HG03354 (cell line): ENCODE measurements around the gene ZNF700.
"Not testable (repeated sequence)": the region's sequence is repeated elsewhere in the genome, so short reads cannot be mapped to it uniquely, and the experiment has no call there.

ENCODE experiments used
- ATAC-seq: cut with Tn5 transposase; IDR thresholded peaks from one replicate; pipeline ENCODE4 v1.9.1; 2021; ENCODE audit warnings: mild to moderate bottlenecking; ENCODE audit not compliant: unreplicated experiment, poor library complexity, severe bottlenecking

The ZNF700 gene

DNA sequence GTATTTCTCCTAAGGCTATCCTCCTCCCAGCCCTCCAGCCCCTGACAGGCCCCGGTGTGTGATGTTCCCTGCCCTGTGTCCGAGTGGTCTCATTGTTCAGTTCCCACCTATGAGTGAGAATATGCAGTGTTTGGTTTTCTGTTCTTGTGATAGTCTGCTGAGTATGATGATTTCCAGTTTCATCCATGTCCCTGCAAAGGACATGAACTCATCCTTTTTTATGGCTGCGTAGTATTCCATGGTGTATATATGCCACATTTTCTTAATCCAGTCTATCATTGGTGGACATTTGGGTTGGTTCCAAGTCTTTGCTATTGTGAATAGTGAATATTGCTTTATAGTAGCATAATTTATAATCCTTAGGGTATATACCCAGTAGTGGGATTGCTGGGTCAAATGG lies 10.9 kb downstream of the ZNF700 start:
- ATAC-seq, result not testable (repeated sequence)

- ATAC-seq, result not testable (repeated sequence)
Observed at GRCh38 chr19:11938383-11938782, 13.5 kb downstream of the ZNF700 start.

- ATAC-seq, result not testable (repeated sequence)
Observed at GRCh38 chr19:11941361-11941887, 16.5 kb downstream of the ZNF700 start.

DNA sequence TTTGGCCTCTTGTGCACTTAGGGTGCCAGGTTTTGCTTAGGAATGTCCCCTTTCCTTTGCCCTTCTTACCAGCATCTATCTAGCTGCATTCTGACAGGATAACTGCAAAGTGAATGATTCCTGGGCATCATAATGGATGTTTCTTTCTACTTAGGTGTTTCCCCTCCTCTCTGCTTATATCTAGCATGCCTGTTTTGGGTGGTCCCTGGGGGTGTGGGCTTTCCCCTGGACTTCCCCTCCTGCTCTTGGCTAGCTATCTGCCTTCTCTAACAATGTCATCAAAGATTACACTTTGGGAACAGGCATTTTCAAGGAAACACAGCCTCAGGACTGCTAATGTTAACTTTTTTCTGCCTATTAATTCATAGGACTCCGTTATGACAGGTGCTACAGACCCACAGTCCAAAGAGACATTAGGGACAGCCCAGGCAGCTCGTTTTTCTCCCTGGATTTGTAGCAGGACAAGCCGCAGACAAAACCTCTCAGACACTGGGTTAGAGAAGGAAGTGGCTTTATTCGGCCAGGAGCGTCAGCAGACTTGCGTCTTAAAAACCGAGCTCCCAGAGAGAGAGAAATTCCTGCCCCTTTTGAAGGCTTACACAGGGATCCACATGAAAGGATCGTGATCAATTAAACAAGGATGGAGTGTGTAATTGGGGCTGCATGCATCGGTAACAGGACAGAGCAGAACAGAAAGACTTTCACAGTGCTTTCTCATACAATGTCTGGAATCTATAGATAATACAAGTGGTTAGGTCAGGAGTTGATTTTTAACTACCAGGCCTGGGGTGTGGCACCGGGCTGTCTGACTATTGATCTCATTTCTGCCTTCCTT lies 17.3 kb downstream of the ZNF700 start:
- ATAC-seq, result no peak

DNA sequence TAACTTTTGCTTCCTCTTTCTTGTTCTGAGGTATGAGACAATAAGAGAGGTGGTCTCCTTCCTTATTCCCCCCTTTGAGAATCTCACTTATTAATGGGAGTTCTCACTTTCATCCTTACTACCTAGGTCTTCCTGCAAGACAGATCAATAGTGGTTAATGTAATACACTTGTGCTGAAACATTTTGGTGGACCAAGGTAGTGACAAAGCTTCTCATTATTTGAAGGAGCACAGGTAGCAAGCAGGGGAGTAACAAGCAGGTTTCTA lies 17.9 kb downstream of the ZNF700 start:
- ATAC-seq, result no peak

- no peak for ATAC-seq
Observed at GRCh38 chr19:11944656-11945055, 19.7 kb downstream of the ZNF700 start.

DNA sequence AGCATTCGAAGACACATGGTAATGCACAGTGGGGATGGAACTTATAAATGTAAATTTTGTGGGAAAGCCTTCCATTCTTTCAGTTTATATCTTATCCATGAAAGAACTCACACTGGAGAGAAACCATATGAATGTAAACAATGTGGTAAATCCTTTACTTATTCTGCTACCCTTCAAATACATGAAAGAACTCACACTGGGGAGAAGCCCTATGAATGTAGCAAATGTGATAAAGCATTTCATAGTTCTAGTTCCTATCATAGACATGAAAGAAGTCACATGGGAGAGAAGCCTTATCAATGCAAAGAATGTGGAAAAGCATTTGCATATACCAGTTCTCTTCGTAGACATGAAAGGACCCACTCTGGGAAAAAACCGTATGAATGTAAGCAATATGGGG lies 23.7 kb downstream of the ZNF700 start:
- ATAC-seq, result no peak

GRCh38 chr19:11949201-11949600 lies 24.3 kb downstream of the ZNF700 start:
- ATAC-seq, result no peak

DNA sequence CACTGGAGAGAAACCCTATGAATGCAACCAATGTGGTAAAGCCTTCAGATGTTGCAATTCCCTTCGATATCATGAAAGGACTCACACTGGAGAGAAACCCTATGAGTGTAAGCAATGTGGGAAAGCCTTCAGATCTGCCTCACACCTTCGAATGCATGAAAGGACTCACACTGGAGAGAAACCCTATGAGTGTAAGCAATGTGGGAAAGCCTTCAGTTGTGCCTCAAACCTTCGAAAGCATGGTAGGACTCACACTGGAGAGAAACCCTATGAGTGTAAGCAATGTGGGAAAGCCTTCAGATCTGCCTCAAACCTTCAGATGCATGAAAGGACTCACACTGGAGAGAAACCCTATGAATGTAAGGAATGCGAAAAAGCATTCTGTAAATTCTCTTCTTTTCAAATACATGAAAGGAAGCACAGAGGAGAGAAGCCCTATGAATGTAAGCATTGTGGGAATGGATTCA lies 24.7 kb downstream of the ZNF700 start:
- not testable (repeated sequence) for ATAC-seq

DNA sequence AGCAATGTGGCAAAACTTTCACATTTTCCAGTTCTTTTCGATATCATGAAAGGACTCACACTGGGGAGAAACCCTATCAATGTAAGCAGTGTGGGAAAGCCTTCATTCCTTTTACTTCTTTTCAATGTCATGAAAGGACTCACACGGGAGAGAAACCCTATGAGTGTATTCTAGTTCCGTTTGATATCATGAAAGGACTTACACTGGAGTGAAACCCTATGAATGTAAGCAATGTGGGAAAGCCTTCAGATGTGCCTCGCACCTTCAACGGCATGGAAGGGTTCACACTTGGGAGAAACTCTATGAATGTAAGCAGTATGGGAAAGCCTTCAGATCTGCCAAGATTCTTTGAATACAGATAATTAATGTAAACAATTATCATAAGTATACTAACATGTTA lies 25.4 kb downstream of the ZNF700 start:
- no peak for ATAC-seq

- peak; percentile 38 for ATAC-seq
Observed at GRCh38 chr19:11963566-11964355, 38.9 kb downstream of the ZNF700 start.

GRCh38 chr19:11964496-11964857 lies 39.6 kb downstream of the ZNF700 start:
- ATAC-seq, result no peak

- peak; percentile 89 for ATAC-seq
Observed at GRCh38 chr19:11964858-11965645, 40.1 kb downstream of the ZNF700 start, which contains the start of gene ZNF763. Gene ZNF763 (plus strand): TSS chr19:11965040. CDS start chr19:11965209, 169 bp downstream.

- ATAC-seq, result no peak
Observed at GRCh38 chr19:11970174-11970573, 45.3 kb downstream of the ZNF700 start.

- ATAC-seq, result no peak
Observed at GRCh38 chr19:11971041-11971440, 46.1 kb downstream of the ZNF700 start.

- no peak for ATAC-seq
Observed at GRCh38 chr19:11973019-11973810, 48.3 kb downstream of the ZNF700 start.

DNA sequence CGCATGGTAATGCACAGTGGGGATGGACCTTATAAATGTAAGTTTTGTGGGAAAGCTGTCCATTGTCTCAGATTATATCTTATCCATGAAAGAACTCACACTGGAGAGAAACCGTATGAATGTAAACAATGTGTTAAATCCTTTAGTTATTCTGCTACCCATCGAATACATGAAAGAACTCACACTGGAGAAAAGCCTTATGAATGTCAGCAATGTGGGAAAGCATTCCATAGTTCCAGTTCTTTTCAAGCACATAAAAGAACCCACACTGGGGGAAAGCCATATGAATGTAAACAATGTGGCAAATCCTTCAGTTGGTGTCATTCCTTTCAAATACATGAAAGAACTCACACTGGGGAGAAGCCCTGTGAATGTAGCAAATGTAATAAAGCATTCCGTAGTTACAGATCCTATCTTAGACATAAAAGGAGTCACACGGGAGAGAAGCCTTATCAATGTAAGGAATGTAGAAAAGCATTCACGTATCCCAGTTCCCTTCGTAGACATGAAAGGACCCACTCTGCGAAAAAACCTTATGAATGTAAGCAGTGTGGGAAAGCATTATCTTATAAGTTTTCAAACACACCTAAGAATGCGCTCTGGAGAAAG lies 53.7 kb downstream of the ZNF700 start:
- no peak for ATAC-seq

DNA sequence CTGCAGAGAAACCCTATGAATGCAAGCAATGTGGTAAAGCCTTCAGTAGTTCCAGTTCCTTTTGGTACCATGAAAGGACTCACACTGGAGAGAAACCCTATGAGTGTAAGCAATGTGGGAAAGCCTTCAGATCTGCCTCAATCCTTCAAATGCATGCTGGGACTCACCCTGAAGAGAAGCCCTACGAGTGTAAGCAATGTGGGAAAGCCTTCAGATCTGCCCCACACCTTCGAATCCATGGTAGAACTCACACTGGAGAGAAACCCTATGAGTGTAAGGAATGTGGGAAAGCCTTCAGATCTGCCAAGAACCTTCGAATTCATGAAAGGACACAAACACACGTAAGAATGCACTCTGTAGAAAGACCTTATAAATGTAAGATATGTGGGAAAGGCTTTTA lies 54.6 kb downstream of the ZNF700 start:
- no peak for ATAC-seq

DNA sequence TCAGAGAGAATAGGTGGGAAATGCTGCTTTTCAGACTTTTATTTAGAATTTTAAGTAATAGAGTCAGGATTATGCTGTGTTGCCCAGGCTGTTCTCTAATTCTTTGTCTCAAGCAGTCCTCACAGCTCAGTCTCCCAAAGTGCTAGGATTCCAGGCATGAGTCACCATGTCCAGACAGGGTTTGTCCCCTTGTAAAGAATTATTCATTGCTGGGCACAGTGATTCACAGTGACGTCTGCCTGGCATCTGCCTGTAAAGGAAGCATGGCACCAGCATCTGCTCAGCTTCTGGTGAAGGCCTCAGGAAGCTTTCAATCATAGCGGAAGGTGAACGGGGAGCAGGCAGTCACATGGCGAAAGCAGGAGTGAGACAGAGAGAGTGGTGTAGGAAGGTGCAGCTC lies 57.6 kb downstream of the ZNF700 start:
- ATAC-seq, result no peak
